Thymus (tissue), 11 donors: ENCODE results near the gene CYB5R2. TPM values are rescaled to one million over a fixed set of nuclear protein-coding genes. Genes with fewer than 3 reads are reported as not detected.
A peak's percentile ranks its signal among the peaks of the same experiment; 100 is the strongest.

Experiments
- DNase-seq, 9 donors: peaks; one replicate each; pipeline ENCODE4 v3.0.0-alpha.2; 2013; ENCODE audit warnings: low spot score in 9 of 9, low read depth in 6 of 9, missing footprints in 1 of 9
- H3K27ac ChIP-seq, 2 donors: one replicate each; pipeline ENCODE4 v1.5.1; 2013; ENCODE audit warnings: control low read depth in 1 of 2, low read depth in 1 of 2, low read length in 1 of 2, mild to moderate bottlenecking in 1 of 2, moderate library complexity in 1 of 2
- H3K27me3 ChIP-seq, 2 donors: one replicate each; pipeline ENCODE4 v1.5.1; 2013; ENCODE audit warnings: low read length in 1 of 2; ENCODE audit not compliant: control insufficient read depth in 2 of 2, insufficient read depth in 1 of 2
- H3K36me3 ChIP-seq, 2 donors: one replicate each; pipeline ENCODE4 v1.5.1; 2013; ENCODE audit warnings: low read length in 1 of 2, mild to moderate bottlenecking in 1 of 2, moderate library complexity in 1 of 2; ENCODE audit not compliant: control insufficient read depth in 2 of 2, insufficient read depth in 2 of 2
- H3K4me1 ChIP-seq, 2 donors: one replicate each; pipeline ENCODE4 v1.5.1; 2013; ENCODE audit warnings: low read length in 2 of 2; ENCODE audit not compliant: control insufficient read depth in 2 of 2, insufficient read depth in 2 of 2
- H3K4me3 ChIP-seq, 2 donors: one replicate each; pipeline ENCODE4 v1.5.1; 2013; ENCODE audit warnings: low read length in 2 of 2, control low read depth in 1 of 2, mild to moderate bottlenecking in 1 of 2
- H3K9me3 ChIP-seq, 2 donors: one replicate each; pipeline ENCODE4 v1.5.1; 2013; ENCODE audit warnings: low read length in 1 of 2, mild to moderate bottlenecking in 1 of 2; ENCODE audit not compliant: control insufficient read depth in 2 of 2, insufficient read depth in 1 of 2
- WGBS: extraction: QIAGEN DNeasy Blood & Tissue Kit; methylation state at CpG from one replicate; pipeline ENCODE4 v1.1.7; 2013; 5-methylcytosine and 5-hydroxymethylcytosine counted together
- polyA plus RNA-seq: library from polyadenylated mRNA; stranded (reverse); fragments of 200-250 nt; gene quantifications from one replicate; pipeline ENCODE4 v1.2.3, GENCODE V29; 2013
- total RNA-seq: library from RNA; stranded (reverse); fragments of 120-200 nt; gene quantifications from one replicate; pipeline ENCODE4 v1.2.4, GENCODE V29; 2013
- donor health status: healthy.

The CYB5R2 gene
- total and polyA plus RNA-seq, 2 donors, result 0.85 to 7.4 TPM

DNA sequence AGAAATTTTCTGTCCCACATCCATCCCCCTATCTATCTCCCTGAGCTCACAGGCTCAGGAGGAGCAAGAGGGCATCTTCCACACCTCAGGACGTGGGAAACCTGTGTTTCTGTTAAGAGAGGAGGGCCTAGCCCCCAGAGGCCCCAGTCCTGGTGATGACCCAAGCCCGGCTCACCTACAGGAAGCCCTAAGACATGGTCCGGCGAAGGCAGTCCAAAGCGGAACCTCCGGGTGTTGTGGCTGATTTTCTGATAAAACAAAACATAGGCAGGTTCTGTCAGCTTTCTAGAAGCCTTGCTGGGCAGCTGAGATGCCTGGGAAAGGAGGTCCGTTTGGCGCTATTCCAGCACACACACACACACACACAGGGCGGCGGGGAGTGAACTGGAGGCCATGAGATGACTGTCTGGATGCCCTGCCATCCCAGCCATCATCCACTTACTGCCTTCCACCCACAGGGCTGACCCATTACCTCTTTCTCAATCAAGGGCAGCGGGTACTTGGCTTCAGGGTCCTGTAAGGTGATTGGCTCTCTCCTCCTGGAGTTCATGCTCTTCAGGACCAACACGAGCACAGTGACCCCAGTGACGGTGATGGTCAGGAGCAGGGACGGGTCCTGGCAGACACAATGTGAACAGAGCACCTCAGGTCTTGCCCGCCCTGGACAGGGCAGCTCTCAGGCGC, 882 bp downstream of the CYB5R2 start:
- 95% methylated on average over 16 of the region's 16 CpGs for WGBS
- H3K4me3 ChIP-seq, result no peak overlapping the region
- H3K9me3 ChIP-seq, result no peaks in the 10 kb centered on the region
- H3K27ac ChIP-seq, result no peak overlapping the region
- H3K36me3 ChIP-seq, result no peaks in the 10 kb centered on the region
- DNase-seq, result no peak
- H3K27me3 ChIP-seq, result peaks cover 33 to 48% of the 10 kb centered on the region in 2 donors
- H3K4me1 ChIP-seq, result no peaks in the 10 kb centered on the region

DNA sequence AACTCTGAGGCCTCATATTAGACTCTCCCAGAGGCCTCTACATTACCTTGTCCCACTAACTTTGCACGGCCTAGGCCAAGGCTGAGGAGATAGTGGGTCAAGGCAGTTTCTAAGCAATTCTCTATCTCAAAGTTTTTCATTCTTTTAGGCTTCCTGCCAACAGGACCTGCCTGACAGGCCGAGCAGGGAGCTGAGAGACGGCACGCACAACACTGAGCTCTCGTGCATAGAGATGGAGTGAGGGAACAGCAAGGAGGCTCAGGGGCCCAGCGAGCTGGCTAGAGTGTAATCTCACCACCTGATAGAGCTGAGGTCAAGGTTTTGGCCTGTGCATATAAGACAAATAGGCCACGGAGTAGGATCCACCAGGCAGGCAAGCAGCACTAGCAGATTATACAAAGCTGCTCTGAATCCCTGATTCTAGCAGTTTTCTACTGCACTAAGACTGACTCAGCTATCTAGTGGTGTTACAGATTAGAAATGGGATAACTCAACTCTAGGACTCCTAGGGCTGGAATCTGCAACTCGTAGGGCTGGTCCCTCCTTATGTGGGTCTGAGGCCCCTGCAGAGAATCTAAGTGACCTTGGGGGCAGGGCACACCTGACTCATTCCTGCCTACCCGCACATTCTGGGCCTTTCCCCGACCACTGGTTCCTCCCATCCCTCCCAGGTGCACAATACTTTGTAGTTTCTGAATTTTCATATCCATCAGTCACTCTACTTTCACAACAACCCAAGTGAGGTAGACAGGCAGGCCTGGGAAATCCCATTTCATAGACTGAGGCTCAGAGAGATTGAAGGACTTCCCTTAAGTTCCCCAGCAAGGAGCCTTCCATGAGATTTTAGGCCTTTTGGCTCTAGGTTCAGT, 1.7 kb downstream of the CYB5R2 start:
- WGBS, result 90% methylated on average over 10 of the region's 10 CpGs
- DNase-seq, result no peak
- Histone ChIP-seq H3K4me3 (no peak overlapping the region), H3K27me3 (peaks cover 33 to 48% of the 10 kb centered on the region in 2 donors), H3K27ac (no peak overlapping the region), H3K4me1 (no peaks in the 10 kb centered on the region), H3K9me3 (no peaks in the 10 kb centered on the region), H3K36me3 (no peaks in the 10 kb centered on the region)

DNA sequence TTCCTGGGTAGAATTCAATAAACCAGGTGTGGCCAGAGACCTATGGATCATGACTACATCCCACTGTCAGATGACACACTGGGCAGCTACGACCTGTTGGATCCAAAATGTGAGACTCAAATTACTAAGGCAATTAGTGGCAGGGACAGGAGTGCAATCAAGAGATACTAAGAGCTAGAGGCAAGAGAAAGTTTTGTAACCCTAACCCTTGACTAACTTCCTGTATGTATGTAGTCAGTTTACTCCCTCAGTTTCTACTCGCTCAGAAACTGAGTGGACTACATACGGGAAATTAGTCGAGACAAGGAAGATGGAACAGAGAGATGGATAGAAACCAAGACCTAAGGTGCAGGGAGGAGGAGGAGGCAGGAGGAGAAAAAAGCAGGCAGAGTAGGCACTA, 2.7 kb downstream of the CYB5R2 start:
- Histone ChIP-seq H3K27me3 (peaks cover 30 to 43% of the 10 kb centered on the region in 2 donors), H3K36me3 (no peaks in the 10 kb centered on the region), H3K4me1 (no peaks in the 10 kb centered on the region), H3K4me3 (no peak overlapping the region), H3K27ac (no peak overlapping the region), H3K9me3 (no peaks in the 10 kb centered on the region)
- 70% methylated on average over 4 of the region's 4 CpGs for WGBS
- DNase-seq, result no peak

DNA sequence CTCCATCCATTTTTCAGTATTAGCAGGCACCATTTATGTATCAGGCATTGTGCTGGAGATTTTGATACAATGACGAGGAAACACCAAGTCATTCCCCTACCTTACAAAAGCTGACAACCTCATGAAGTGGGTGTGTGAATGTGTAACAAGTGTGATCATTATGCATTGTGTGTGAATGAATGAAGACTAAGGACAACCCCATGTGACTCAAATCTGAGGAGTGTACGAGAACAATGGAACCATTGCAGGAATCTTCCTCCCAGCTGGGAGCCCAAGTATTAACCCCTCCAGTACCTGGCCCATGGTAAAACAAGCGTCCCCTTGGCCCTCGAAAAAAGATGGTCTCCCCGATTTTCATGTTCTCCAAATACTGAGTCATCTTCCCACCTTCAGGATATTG, 4.4 kb downstream of the CYB5R2 start:
- Histone ChIP-seq H3K27me3 (peaks cover 19 to 30% of the 10 kb centered on the region in 2 donors), H3K36me3 (no peaks in the 10 kb centered on the region), H3K27ac (no peak overlapping the region), H3K9me3 (no peaks in the 10 kb centered on the region), H3K4me1 (no peaks in the 10 kb centered on the region), H3K4me3 (no peak overlapping the region)
- no peak for DNase-seq
- WGBS, result 92% methylated on average over 5 of the region's 5 CpGs

DNA sequence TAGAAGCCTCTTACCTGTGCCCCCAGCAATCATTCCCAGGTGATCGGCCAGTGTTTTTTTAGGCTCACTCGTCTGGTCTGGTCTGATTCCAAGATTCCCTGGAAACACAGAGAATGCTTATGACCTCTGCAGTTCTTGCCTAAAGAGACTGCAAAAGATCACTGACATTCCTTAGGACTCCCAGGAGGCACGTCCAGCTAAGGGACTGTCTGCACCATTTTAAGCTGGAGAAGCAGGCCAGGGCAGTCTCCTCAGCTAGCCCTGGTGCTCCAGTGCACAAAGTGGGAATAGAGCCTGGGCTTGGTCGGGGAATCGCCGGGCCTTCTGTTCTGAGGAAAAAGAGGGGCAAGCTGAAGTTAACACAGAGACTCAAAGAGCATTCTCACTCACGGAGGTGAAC, 4.8 kb downstream of the CYB5R2 start:
- no peaks in the 10 kb centered on the region for H3K4me1 ChIP-seq
- no peak for DNase-seq
- H3K27ac ChIP-seq, result no peak overlapping the region
- H3K36me3 ChIP-seq, result no peaks in the 10 kb centered on the region
- H3K4me3 ChIP-seq, result no peak overlapping the region
- H3K27me3 ChIP-seq, result peaks cover 15 to 25% of the 10 kb centered on the region in 2 donors
- H3K9me3 ChIP-seq, result no peaks in the 10 kb centered on the region
- 90% methylated on average over 7 of the region's 7 CpGs for WGBS

DNA sequence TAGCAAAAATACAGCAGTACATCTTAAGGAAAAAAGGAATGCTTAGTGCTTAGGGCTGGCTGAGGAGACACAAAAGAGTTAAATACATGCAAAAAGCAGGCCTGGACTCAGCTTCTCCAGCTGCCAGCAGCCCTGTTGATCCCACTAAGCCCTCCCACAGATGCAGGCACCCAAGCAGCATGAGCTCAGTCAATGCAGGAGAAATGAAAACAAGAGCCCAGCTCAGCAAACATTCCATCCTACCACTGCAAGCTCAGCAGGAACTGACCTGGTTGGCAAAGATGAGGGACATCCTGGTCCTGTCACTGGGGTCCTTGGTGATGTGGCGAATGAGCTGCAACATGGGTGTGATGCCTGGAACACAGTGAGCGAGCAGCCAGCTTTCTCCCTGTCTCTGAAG, 5.8 kb downstream of the CYB5R2 start:
- Histone ChIP-seq H3K4me3 (no peak overlapping the region), H3K4me1 (no peaks in the 10 kb centered on the region), H3K27me3 (peaks cover 5 to 15% of the 10 kb centered on the region in 2 donors), H3K9me3 (no peaks in the 10 kb centered on the region), H3K36me3 (no peaks in the 10 kb centered on the region), H3K27ac (no peak overlapping the region)
- 88% methylated on average over 2 of the region's 2 CpGs for WGBS
- DNase-seq, result no peak

DNA sequence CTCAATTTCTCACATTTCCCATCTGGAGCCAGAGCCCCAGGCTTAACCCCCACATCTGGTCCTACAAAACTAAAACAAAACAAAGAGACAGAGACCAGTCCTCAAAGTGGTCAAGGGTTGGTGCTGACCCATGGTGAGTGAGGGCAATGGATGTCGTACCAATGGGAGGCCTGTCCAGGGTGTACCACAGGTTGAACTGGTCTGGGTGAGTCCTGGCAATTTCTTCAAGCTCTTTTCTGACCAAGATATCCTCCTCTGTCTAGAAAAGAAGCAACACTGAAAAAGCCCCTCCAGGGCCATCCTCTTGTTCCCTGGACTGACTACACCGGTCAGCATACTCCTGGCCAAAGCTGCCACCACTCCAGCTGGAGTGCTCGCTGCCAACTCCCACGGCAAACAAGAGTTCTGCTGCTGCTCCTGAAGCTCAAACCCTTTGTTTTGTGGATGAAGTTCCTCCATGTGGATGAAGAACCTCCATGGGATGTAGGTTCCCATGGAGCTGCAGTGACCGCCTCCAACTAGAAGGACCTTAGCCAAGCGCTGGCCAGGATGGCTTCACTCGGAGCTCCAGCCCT, 6.9 kb downstream of the CYB5R2 start:
- whole genome bisulfite sequencing, result 96% methylated on average over 7 of the region's 7 CpGs
- Histone ChIP-seq H3K4me3 (no peak overlapping the region), H3K4me1 (no peaks in the 10 kb centered on the region), H3K27me3 (peaks cover 0 to 5% of the 10 kb centered on the region in 2 donors), H3K27ac (no peak overlapping the region), H3K9me3 (no peaks in the 10 kb centered on the region), H3K36me3 (no peaks in the 10 kb centered on the region)
- DNase-seq, result no peak

DNA sequence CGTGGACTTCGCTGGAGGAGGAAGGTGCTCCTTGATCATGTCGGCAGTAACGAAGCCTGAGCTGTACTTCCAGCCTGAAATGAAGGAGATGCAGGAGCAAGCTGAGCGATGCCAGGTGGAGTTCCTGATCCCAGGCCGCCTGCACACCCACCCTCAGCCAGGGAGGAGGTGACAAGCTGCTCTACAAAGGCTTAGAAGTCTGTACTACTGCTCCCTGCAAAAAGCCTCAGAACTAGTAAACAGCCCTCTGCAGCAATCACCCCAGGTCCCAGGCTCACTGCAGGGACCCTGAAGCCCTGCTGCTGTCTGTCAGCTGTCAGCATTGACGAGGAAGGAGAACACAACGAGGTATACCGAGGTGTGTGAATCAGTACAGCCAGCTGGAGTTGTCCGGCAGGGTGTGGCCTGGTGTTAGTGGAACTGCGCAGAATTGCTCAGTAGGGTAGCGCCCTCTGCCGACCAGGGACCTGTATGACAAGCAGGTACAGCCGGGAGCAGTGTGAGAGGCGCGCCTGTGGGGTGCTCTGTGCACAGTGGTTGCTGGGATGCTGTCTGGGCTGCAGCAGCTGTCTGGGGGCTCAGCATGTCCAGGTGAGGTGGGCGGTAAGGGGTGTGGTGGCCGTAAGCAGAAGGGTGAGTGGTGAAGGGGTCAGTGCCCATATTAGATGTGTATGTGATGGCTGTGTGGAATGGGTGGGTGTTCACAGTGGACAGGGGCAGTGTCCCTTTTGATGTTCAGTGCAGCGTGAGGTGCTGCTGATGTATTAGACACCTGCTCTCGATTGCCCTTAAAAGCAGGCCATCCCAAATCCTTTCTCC, 7.6 kb downstream of the CYB5R2 start:
- Histone ChIP-seq H3K36me3 (no peaks in the 10 kb centered on the region), H3K27me3 (no peaks in the 10 kb centered on the region), H3K4me1 (no peaks in the 10 kb centered on the region), H3K9me3 (no peaks in the 10 kb centered on the region), H3K4me3 (no peak overlapping the region), H3K27ac (no peak overlapping the region)
- DNase-seq, result peak in 4 of 9 donors; percentile 4 to 30 (median 16)
- WGBS, result 54% methylated on average over 20 of the region's 20 CpGs
